Large intestine (tissue), 3 donors: Measurements from ENCODE around the gene TRIOBP. TPM values are rescaled to one million over a fixed set of nuclear protein-coding genes. Genes with fewer than 3 reads are reported as not detected.
"Not testable (repeated sequence)": the region's sequence is repeated elsewhere in the genome, so short reads cannot be mapped to it uniquely, and the experiment has no call there.

Experiments
- DNase-seq, 2 donors: peaks; one replicate each; pipeline versions ENCODE4 v3.0.0 to v3.0.0-alpha.2; 2013
- H3K27ac ChIP-seq: one replicate; pipeline ENCODE4 v1.5.1; 2013; ENCODE audit warnings: low read length
- H3K27me3 ChIP-seq: 2 replicates; pipeline ENCODE4 v1.6.1; 2013; ENCODE audit warnings: low read length; ENCODE audit not compliant: control insufficient read depth, insufficient read depth
- H3K36me3 ChIP-seq: 2 replicates; pipeline ENCODE4 v1.6.1; 2013; ENCODE audit warnings: low read length; ENCODE audit not compliant: control insufficient read depth, insufficient read depth
- H3K4me1 ChIP-seq: one replicate; pipeline ENCODE4 v1.6.1; 2013; ENCODE audit warnings: low read length; ENCODE audit not compliant: control insufficient read depth, insufficient read depth
- H3K4me3 ChIP-seq: one replicate; pipeline ENCODE4 v1.5.1; 2013; ENCODE audit warnings: low read length
- H3K9me3 ChIP-seq: one replicate; pipeline ENCODE4 v1.6.1; 2013; ENCODE audit warnings: mild to moderate bottlenecking, low read depth, low read length, moderate library complexity; ENCODE audit not compliant: control insufficient read depth
- WGBS: methylation state at CpG from one replicate; pipeline ENCODE4 v1.1.5; 2013; ENCODE audit warnings: low lambda C conversion rate; ENCODE audit not compliant: insufficient coverage; 5-methylcytosine and 5-hydroxymethylcytosine counted together
- polyA plus RNA-seq: library from polyadenylated mRNA; unstranded; fragments of 120-200 nt; gene quantifications from one replicate; pipeline ENCODE4 v1.2.1, GENCODE V29; 2013

The TRIOBP gene
- polyA plus RNA-seq, 1 donor = 43.5 TPM

DNA sequence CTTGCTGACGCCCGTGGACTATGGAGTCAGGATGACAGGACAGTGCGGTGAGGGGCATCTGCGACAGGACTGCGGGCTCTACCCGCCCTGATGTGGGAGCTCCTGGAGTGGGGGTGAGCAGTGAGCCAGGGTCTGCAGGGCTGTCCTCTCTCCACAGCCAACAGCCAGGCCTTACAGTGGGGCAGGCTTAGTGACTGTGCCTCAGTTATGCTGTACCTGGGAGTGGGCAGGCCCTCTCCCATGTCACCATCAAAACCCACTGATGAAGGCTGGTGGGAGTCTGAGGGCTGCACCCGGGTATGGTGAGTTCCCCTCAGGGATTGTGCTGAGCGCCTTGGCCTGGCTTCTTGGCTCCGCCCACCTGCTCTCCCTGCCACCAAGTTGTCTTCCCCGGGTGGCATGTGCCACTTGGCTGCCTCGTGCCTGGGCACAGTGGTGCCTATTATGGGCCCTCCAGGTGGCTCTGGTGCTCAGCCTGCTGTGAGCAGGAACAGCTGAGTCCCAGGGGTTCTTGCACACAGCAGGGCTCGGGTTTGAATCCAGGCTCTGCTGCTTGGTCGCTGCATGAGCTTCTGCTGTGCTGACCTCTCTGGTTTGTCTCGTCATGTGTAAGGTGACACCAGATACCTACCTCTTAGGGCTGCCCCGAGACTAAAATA lies 4.1 kb upstream of the TRIOBP start:
- DNase-seq = no peak
- Histone ChIP-seq H3K36me3 (peaks cover 53% of the 10 kb centered on the region), H3K27ac (no peak overlapping the region), H3K27me3 (no peaks in the 10 kb centered on the region), H3K4me3 (no peak overlapping the region), H3K9me3 (no peaks in the 10 kb centered on the region), H3K4me1 (peaks cover 11% of the 10 kb centered on the region)
- no CpG with 5 or more reads among the region's 15 CpGs for WGBS

GRCh38 chr22:37694131-37694530 lies 2.7 kb upstream of the TRIOBP start:
- not testable (repeated sequence) for H3K9me3 ChIP-seq, H3K4me3 ChIP-seq, DNase-seq, H3K27me3 ChIP-seq, H3K27ac ChIP-seq
- Histone ChIP-seq H3K4me1 (peaks cover 11% of the 10 kb centered on the region), H3K36me3 (peaks cover 41% of the 10 kb centered on the region)
- 100% methylated on average over 1 of the region's 7 CpGs for WGBS

DNA sequence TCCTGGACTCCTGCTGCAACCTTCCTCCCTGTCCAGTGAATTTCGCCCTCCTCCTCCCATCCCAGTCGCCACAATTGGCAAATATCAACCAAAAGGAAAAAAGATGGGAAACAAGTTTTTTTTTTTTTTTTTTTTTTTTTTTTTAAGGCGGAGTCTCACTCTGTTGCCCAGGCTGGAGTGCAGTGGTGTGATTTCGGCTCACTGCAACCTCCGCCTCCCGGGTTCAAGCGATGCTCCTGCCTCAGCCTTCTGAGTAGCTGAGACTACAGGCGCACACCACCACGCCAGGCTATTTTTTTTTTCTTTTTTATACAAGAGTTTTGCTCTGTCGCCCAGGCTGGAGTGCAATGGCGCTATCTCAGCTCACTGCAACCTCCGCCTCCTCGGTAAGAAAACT lies 590 bp upstream of the TRIOBP start:
- not testable (repeated sequence) for H3K9me3 ChIP-seq, H3K27ac ChIP-seq, H3K27me3 ChIP-seq, DNase-seq
- WGBS = no CpG with 5 or more reads among the region's 13 CpGs
- peaks cover 25% of the 10 kb centered on the region for H3K36me3 ChIP-seq
- peaks cover 15% of the 10 kb centered on the region for H3K4me1 ChIP-seq
- H3K4me3 ChIP-seq = peak overlapping the region; percentile 31

DNA sequence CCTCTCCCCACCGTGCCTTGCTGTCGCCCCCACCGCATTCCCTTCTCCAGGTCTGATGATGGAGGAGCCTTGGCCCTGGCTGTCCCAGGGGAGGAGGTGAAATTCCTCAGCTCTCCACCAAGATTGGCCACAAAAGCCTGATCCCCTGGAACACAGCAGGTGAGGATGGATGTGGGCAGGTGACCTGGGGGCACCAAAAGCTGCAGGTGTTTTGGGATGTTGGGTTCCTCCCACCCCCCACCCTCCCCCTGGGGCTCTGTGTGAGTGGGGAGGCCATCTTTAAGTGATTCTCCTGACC lies 639 bp downstream of the TRIOBP start:
- H3K27ac ChIP-seq = no peak overlapping the region
- no peaks in the 10 kb centered on the region for H3K27me3 ChIP-seq
- H3K9me3 ChIP-seq = no peaks in the 10 kb centered on the region
- DNase-seq = no peak
- H3K4me3 ChIP-seq = peak overlapping the region; percentile 18
- H3K36me3 ChIP-seq = peaks cover 15% of the 10 kb centered on the region
- WGBS = no CpG with 5 or more reads among the region's 3 CpGs
- H3K4me1 ChIP-seq = peaks cover 16% of the 10 kb centered on the region

DNA sequence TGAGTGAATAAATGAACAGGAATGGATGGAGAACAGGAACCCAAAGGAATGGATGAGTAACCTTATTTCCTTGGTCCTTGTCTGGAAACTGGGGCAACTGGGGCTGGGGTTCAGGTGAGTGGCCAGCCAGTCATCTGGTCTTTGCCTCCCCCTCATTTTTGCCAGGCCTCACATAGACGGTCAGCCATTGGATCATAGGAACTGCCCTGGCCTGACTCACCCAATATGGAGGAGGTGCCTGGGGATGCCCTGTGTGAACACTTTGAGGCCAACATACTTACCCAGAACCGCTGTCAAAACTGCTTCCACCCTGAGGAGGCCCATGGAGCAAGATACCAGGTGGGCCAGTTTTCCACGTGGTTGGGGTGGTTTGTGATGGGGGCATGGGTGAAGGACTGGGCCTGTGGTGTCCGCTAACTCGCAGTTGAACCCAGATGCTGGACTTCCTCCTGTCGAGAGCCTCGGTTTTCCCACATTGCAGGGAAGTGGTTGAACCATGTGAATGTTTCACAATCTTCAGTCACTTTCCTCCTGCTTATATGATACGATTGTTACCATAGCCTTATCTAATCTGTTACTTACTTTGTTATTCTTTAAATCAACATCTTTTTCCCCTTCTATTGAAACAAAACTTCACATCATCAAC lies 4.4 kb downstream of the TRIOBP start:
- Histone ChIP-seq H3K4me3 (no peak overlapping the region), H3K9me3 (no peaks in the 10 kb centered on the region), H3K27ac (no peak overlapping the region), H3K4me1 (peaks cover 12% of the 10 kb centered on the region), H3K36me3 (no peaks in the 10 kb centered on the region), H3K27me3 (no peaks in the 10 kb centered on the region)
- peak; percentile 12 to 39 for DNase-seq
- WGBS = no CpG with 5 or more reads among the region's 8 CpGs

GRCh38 chr22:37703906-37704305 lies 7.1 kb downstream of the TRIOBP start:
- peaks cover under 1% of the 10 kb centered on the region for H3K9me3 ChIP-seq
- WGBS = no CpG with 5 or more reads among the region's 7 CpGs

DNA sequence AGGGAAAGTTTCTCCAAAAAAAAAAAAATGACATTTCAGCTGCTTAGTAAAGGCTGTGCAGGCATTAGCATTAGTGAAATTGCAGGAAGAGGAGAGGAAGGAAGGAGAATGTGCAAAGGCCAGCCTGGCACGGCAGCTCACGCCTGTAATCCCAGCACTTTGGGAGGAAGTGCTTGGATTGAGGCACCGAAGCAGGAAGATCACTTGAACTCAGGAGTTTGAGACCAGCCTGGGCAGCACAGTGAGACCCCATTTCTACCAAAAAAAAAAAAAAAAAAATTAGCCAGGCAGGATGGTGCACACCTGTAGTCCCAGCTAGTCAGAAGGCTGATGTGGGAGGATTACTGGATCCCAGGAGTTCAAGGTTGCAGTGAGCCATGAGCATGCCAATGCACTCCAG lies 7.8 kb downstream of the TRIOBP start:
- Histone ChIP-seq H3K4me3 (no peak overlapping the region), H3K27ac (no peak overlapping the region), H3K9me3 (peaks cover 8% of the 10 kb centered on the region), H3K4me1 (peaks cover 5% of the 10 kb centered on the region), H3K27me3 (no peaks in the 10 kb centered on the region), H3K36me3 (no peaks in the 10 kb centered on the region)
- DNase-seq = no peak
- no CpG with 5 or more reads among the region's 3 CpGs for WGBS

More at GRCh38 chr22:37703906-37704305, 7.1 kb downstream of the TRIOBP start:
- no peak for DNase-seq
- Histone ChIP-seq H3K36me3 (no peaks in the 10 kb centered on the region), H3K4me1 (peaks cover 5% of the 10 kb centered on the region), H3K4me3 (no peak overlapping the region), H3K27ac (no peak overlapping the region), H3K27me3 (no peaks in the 10 kb centered on the region)

- Histone ChIP-seq H3K27ac (no peak overlapping the region), H3K9me3 (peaks cover 8% of the 10 kb centered on the region), H3K27me3 (no peaks in the 10 kb centered on the region), H3K4me1 (peaks cover 5% of the 10 kb centered on the region), H3K4me3 (no peak overlapping the region), H3K36me3 (no peaks in the 10 kb centered on the region)
- WGBS = 100% methylated on average over 2 of the region's 3 CpGs
- no peak for DNase-seq
Measured at GRCh38 chr22:37705205-37705604, 8.4 kb downstream of the TRIOBP start.

GRCh38 chr22:37708580-37709444 lies 12.0 kb downstream of the TRIOBP start:
- no CpG with 5 or more reads among the region's 25 CpGs for WGBS
- Histone ChIP-seq H3K27ac (no peak overlapping the region), H3K9me3 (peaks cover 8% of the 10 kb centered on the region), H3K4me1 (no peaks in the 10 kb centered on the region), H3K4me3 (no peak overlapping the region), H3K27me3 (no peaks in the 10 kb centered on the region), H3K36me3 (no peaks in the 10 kb centered on the region)
- DNase-seq = no peak

DNA sequence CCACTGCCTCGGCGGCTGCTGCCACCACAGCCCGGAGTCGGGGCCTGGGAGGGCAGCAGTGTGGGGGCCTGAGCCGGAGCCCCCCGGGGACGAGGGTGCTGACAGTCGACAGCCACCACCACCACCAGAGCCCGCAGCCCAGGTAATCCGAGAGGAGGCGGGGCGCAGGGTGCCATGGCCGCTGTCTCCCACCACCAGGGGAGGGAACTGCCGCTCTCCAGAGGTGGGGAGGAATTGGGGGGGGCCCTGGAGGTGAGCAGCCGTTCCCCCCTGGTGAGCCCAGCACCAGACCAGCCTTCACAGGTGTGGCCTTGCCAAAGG lies 12.6 kb downstream of the TRIOBP start:
- Histone ChIP-seq H3K27me3 (no peaks in the 10 kb centered on the region), H3K9me3 (peaks cover 8% of the 10 kb centered on the region), H3K36me3 (no peaks in the 10 kb centered on the region), H3K27ac (no peak overlapping the region), H3K4me3 (no peak overlapping the region), H3K4me1 (no peaks in the 10 kb centered on the region)
- no CpG with 5 or more reads among the region's 15 CpGs for WGBS
- no peak for DNase-seq
